ENCODE data around the gene TMEM144. TPM values are rescaled to one million over a fixed set of nuclear protein-coding genes. Genes with fewer than 3 reads are reported as not detected.

Gene TMEM144
- total RNA-seq, 1 experiment from 2014 or later: 13.4 TPM

GRCh38 chr4:158300012-158300411 lies 89.7 kb downstream of the TMEM144 start:
- TF ChIP-seq CTCF (conservative IDR thresholded peaks at IDR 0.05) (no peak), EZH2 (IDR thresholded peaks at IDR 0.05; ENCODE audit: low read depth) (no peak)
- no peak for DNase-seq
- intact Hi-C loops (cut with micrococcal nuclease; ENCODE audit: unreplicated experiment): loop anchor here (2.0 kb wide), 1 partner anchor 75 kb away; no protein-coding TSS in a partner anchor

GRCh38 chr4:158302076-158302866 lies 92.0 kb downstream of the TMEM144 start:
- Histone ChIP-seq H3K9me2 (ENCODE audit: insufficient read depth) (no peaks in the 10 kb centered on the region), H3K27me3 (ENCODE audit: insufficient read depth, low read depth) (no peaks in the 10 kb centered on the region), H3F3A (ENCODE audit: insufficient read depth, low read depth) (no peaks in the 10 kb centered on the region), H3K4me2 (no peak overlapping the region), H3K4me3 (no peak overlapping the region), H3K4me1 (replicated peaks; ENCODE audit: insufficient read depth) (peaks cover 12% of the 10 kb centered on the region), H3K36me3 (ENCODE audit: low read depth) (no peaks in the 10 kb centered on the region), H3K27ac (peak overlapping the region; percentile 57), H3K9me3 (ENCODE audit: insufficient read depth, low read depth) (no peaks in the 10 kb centered on the region), H4K20me1 (ENCODE audit: insufficient read depth) (no peaks in the 10 kb centered on the region), H3K79me2 (ENCODE audit: low read depth) (no peaks in the 10 kb centered on the region), H2AFZ (no peak overlapping the region)
- ChIA-PET CTCF (no interaction called here), POLR2A (ENCODE audit: unreplicated experiment) (no interaction called here)
- no TSS peak for BruUV-seq (replicated peaks)
- TF ChIP-seq EZH2 (IDR thresholded peaks at IDR 0.05; ENCODE audit: low read depth) (no peak), CTCF (conservative IDR thresholded peaks at IDR 0.05) (no peak)
- DNase-seq: peak; percentile 46 to 61
- intact Hi-C loops (cut with micrococcal nuclease; ENCODE audit: unreplicated experiment): loop anchor here (1.0 kb wide), 1 partner anchor 39 kb away; no protein-coding TSS in a partner anchor

More at GRCh38 chr4:158300012-158300411, 89.7 kb downstream of the TMEM144 start:
- no peaks in the 10 kb centered on the region for H3K79me2 ChIP-seq (ENCODE audit: low read depth)
- H3K27me3 ChIP-seq (ENCODE audit: insufficient read depth, low read depth): no peaks in the 10 kb centered on the region
- no peaks in the 10 kb centered on the region for H3K36me3 ChIP-seq (ENCODE audit: low read depth)
- BruUV-seq (replicated peaks): no TSS peak
- H3K4me1 ChIP-seq (replicated peaks; ENCODE audit: insufficient read depth): peaks cover 12% of the 10 kb centered on the region
- H3K9me3 ChIP-seq (ENCODE audit: insufficient read depth, low read depth): no peaks in the 10 kb centered on the region
- H3F3A ChIP-seq (ENCODE audit: insufficient read depth, low read depth): no peaks in the 10 kb centered on the region
- ChIA-PET POLR2A (ENCODE audit: unreplicated experiment) (no interaction called here), CTCF (no interaction called here)
- H3K4me3 ChIP-seq: no peak overlapping the region
- no peaks in the 10 kb centered on the region for H3K9me2 ChIP-seq (ENCODE audit: insufficient read depth)
- no peak overlapping the region for H2AFZ ChIP-seq
- H3K4me2 ChIP-seq: no peak overlapping the region
- no peaks in the 10 kb centered on the region for H4K20me1 ChIP-seq (ENCODE audit: insufficient read depth)
- H3K27ac ChIP-seq: no peak overlapping the region

GRCh38 chr4:158304694-158305093 lies 94.4 kb downstream of the TMEM144 start:
- H3K9me3 ChIP-seq (ENCODE audit: insufficient read depth, low read depth): no peaks in the 10 kb centered on the region
- POLR2A ChIA-PET (ENCODE audit: unreplicated experiment): no interaction called here
- H2AFZ ChIP-seq: no peak overlapping the region
- CTCF ChIA-PET: no interaction called here
- H4K20me1 ChIP-seq (ENCODE audit: insufficient read depth): no peaks in the 10 kb centered on the region
- no peaks in the 10 kb centered on the region for H3K27me3 ChIP-seq (ENCODE audit: insufficient read depth, low read depth)
- no peak for DNase-seq
- no peaks in the 10 kb centered on the region for H3K79me2 ChIP-seq (ENCODE audit: low read depth)
- H3K9me2 ChIP-seq (ENCODE audit: insufficient read depth): no peaks in the 10 kb centered on the region
- no peak overlapping the region for H3K4me3 ChIP-seq
- H3K4me1 ChIP-seq (replicated peaks; ENCODE audit: insufficient read depth): peaks cover 12% of the 10 kb centered on the region
- H3K36me3 ChIP-seq (ENCODE audit: low read depth): no peaks in the 10 kb centered on the region
- no peak overlapping the region for H3K27ac ChIP-seq
- no TSS peak for BruUV-seq (replicated peaks)
- H3K4me2 ChIP-seq: no peak overlapping the region
- intact Hi-C loops (cut with micrococcal nuclease; ENCODE audit: unreplicated experiment): no loop called here
- H3F3A ChIP-seq (ENCODE audit: insufficient read depth, low read depth): no peaks in the 10 kb centered on the region
- TF ChIP-seq CTCF (conservative IDR thresholded peaks at IDR 0.05) (no peak), EZH2 (IDR thresholded peaks at IDR 0.05; ENCODE audit: low read depth) (no peak)

Other genes with a start within 250 kb of the TMEM144 start
- gene GASK1B, start 37.5 kb upstream of the TMEM144 start, total RNA-seq (2021): 2.8 and 4.1 TPM in 2 replicates

Data from PC-9 (cell line).